Measurements from ENCODE around the gene UBE2J2.

UBE2J2 gene

GRCh38 chr1:1239227-1239613 is 34.4 kb downstream of the UBE2J2 start:
- DNase-seq = no peak

GRCh38 chr1:1238702-1239178 is 34.9 kb downstream of the UBE2J2 start:
- DNase-seq = no peak

GRCh38 chr1:1237874-1238701 is 35.6 kb downstream of the UBE2J2 start:
- DNase-seq = no peak

GRCh38 chr1:1236945-1237873 is 36.4 kb downstream of the UBE2J2 start:
- DNase-seq = no peak

GRCh38 chr1:1236176-1236763 is 37.4 kb downstream of the UBE2J2 start:
- DNase-seq = no peak

GRCh38 chr1:1235016-1235744 is 38.5 kb downstream of the UBE2J2 start:
- no peak for DNase-seq

- DNase-seq = no peak
These were observed 39.4 kb downstream of the UBE2J2 start for GRCh38 chr1:1234180-1234808.

- DNase-seq = no peak
These were observed 40.1 kb downstream of the UBE2J2 start for GRCh38 chr1:1233567-1233892.

GRCh38 chr1:1232796-1233566 is 40.7 kb downstream of the UBE2J2 start:
- DNase-seq = no peak

GRCh38 chr1:1232208-1232795 is 41.4 kb downstream of the UBE2J2 start, which contains the start of gene B3GALT6:
Gene B3GALT6, plus strand, starts transcription at chr1:1232237. Its CDS starts 42 bp downstream, at chr1:1232279.
- no peak for DNase-seq

GRCh38 chr1:1231400-1232207 is 42.0 kb downstream of the UBE2J2 start, which contains the start of gene SDF4:
Gene SDF4, minus strand, starts transcription at chr1:1232001. Its CDS starts 3,229 bp downstream, at chr1:1228772.
- peak; percentile 95 for DNase-seq

- DNase-seq = no peak
These were observed 42.8 kb downstream of the UBE2J2 start for GRCh38 chr1:1230656-1231399.

GRCh38 chr1:1229770-1230169 is 43.9 kb downstream of the UBE2J2 start:
- DNase-seq = no peak

- no peak for DNase-seq
These were observed 44.9 kb downstream of the UBE2J2 start for GRCh38 chr1:1228596-1229321.

- no peak for DNase-seq
These were observed 45.5 kb downstream of the UBE2J2 start for GRCh38 chr1:1228187-1228586.

GRCh38 chr1:1227386-1227785 is 46.3 kb downstream of the UBE2J2 start:
- no peak for DNase-seq

GRCh38 chr1:1226566-1227362 is 46.9 kb downstream of the UBE2J2 start:
- DNase-seq = no peak

GRCh38 chr1:1225913-1226312 is 47.7 kb downstream of the UBE2J2 start:
- no peak for DNase-seq
